ENCODE results near the gene NOXA1. TPM values are rescaled to one million over a fixed set of nuclear protein-coding genes. Genes with fewer than 3 reads are reported as not detected.
A peak's percentile ranks its signal among the peaks of the same experiment; 100 is the strongest.
"Not testable (repeated sequence)": the region's sequence is repeated elsewhere in the genome, so short reads cannot be mapped to it uniquely, and the experiment has no call there.

Gene NOXA1, protein sequence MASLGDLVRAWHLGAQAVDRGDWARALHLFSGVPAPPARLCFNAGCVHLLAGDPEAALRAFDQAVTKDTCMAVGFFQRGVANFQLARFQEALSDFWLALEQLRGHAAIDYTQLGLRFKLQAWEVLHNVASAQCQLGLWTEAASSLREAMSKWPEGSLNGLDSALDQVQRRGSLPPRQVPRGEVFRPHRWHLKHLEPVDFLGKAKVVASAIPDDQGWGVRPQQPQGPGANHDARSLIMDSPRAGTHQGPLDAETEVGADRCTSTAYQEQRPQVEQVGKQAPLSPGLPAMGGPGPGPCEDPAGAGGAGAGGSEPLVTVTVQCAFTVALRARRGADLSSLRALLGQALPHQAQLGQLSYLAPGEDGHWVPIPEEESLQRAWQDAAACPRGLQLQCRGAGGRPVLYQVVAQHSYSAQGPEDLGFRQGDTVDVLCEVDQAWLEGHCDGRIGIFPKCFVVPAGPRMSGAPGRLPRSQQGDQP
- total RNA-seq = under 1 TPM; 0.34 to 0.82 (median 0.46) TPM

DNA sequence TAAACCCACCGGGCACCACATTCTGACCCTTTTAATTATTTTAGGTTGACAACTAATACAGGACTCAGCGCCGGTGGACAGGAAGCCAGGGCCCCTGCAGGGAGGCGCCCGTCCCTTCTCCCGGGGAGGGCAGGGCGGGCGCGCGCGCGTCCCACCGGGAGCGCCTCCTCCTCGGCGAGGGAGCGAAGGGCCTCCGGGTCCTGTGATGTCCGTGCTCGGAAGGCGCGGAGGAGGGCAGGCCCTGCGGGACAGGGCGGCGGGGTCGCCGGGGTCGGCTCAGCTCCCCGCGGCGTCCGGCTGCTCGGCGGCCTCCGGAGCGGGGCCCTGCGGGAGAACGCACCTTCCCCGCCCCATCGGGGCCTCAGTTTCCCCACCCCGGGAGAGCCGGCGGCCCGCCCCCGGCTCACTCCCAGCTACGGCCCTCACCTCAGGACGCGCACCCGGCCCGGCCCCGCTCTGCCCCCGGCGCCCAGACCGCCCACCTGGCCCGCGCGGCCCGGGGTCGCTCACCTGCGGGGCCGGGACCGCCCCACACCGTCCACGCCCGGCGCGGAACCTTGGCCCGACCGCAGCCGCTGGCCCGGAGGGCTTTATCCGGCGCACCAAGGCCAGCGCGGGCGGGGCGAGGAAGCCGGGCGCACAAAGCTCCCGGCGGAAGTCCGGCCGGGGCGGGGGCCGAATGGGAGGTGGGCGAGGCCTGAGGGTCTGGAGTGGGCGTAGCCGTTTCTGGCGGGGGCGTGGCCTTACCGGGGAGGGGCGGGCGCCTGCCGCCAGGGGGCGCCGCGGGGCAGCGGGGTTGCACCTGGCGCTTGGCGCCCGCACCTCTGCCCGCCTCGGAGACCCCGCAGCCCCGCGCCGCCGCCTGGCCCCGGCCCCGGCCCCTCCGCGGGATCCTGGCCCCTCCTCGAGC is at the start of gene NOXA1, which contains the start of gene EXD3:
NOXA1 (plus strand) TSS at position 790 of the 910 bp plus-strand sequence. CDS start 137 bp downstream, outside the sequence.
EXD3 (minus strand) TSS at position 559 of the 910 bp plus-strand sequence. CDS start 27,805 bp downstream, outside the sequence.
- ATAC-seq (peak; percentile 92 to 93), DNase-seq (peak; percentile 89)
- Mint-ChIP-seq H3K27me3 (ENCODE audit: low read depth) (no peaks in the 10 kb centered on the region), H3K9me3 (no peaks in the 10 kb centered on the region), H3K36me3 (ENCODE audit: insufficient read depth) (no peaks in the 10 kb centered on the region), H3K4me1 (ENCODE audit: low read depth) (peaks cover 17% of the 10 kb centered on the region), H3K4me3 (peak within 1 kb of the TSS; percentile 82)

DNA sequence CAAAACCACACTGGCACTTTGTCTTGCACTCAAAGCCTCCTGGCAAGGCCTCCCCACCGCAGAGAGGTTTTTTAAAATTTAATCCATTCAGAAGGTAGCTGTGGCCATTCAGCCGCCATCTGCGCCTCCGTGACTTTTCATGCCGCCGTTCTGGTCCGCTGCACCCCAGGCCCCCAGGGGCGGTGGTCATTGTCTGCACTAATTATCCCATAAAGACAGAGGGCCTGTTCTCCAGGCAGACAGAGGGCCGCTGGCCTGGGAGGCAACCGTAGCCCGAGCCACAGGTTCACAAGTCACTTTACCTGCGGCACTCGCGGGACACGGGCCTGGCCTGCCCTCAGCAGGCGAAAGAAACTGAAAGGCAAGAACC is 49.6 kb upstream of the NOXA1 start:
- no peaks in the 10 kb centered on the region for H3K27me3 Mint-ChIP-seq (ENCODE audit: low read depth)
- no peak for ATAC-seq
- H3K36me3 Mint-ChIP-seq (ENCODE audit: insufficient read depth) = peaks cover 3% of the 10 kb centered on the region
- DNase-seq = no peak
- H3K9me3 Mint-ChIP-seq = no peaks in the 10 kb centered on the region
- H3K4me3 Mint-ChIP-seq = no peak overlapping the region
- no peaks in the 10 kb centered on the region for H3K4me1 Mint-ChIP-seq (ENCODE audit: low read depth)

GRCh38 chr9:137374131-137374845 is 48.9 kb upstream of the NOXA1 start:
- DNase-seq (no peak), ATAC-seq (no peak)

DNA sequence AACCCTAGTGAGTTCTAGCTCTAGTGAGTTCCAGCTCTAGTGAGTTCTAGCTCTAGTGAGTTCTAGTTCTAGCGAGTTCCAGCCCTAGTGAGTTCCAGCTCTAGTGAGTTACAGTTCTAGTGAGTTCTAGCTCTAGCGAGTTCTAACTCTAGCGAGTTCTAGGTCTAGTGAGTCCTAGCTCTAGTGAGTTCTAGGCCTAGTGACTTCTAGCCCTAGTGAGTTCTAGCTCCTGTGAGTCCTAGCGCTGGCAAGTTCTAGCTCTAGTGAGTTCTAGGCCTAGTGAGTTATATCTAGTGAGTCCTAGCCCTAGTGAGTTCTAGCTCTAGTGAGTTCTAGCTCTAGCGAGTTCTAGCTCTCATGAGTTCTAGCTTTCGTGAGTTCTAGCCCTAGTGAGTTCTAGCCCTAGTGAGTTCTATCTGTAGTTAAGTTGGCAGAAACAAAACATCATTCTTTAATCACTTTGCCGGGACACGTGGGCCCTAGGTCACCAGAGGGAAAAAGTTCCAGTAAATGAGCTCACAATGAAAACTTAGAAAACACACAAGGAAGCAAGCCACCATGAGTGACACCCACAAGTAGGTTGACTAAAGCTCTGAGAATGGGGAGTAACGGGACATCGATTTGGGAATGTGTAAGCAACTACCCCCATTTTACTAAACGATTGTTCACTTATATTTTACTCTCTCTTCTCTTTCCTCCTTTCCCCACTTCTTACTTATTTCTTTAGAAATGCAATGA is 47.7 kb upstream of the NOXA1 start:
- Mint-ChIP-seq H3K9me3 (no peaks in the 10 kb centered on the region), H3K4me3 (no peak overlapping the region), H3K4me1 (ENCODE audit: low read depth) (no peaks in the 10 kb centered on the region), H3K36me3 (ENCODE audit: insufficient read depth) (peaks cover 3% of the 10 kb centered on the region), H3K27me3 (ENCODE audit: low read depth) (no peaks in the 10 kb centered on the region)
- ATAC-seq (no peak), DNase-seq (no peak)

More at GRCh38 chr9:137374131-137374845, 48.9 kb upstream of the NOXA1 start:
- Mint-ChIP-seq H3K9me3 (no peaks in the 10 kb centered on the region), H3K4me3 (no peak overlapping the region), H3K36me3 (ENCODE audit: insufficient read depth) (peaks cover 3% of the 10 kb centered on the region), H3K4me1 (ENCODE audit: low read depth) (no peaks in the 10 kb centered on the region), H3K27me3 (ENCODE audit: low read depth) (no peaks in the 10 kb centered on the region)

DNA sequence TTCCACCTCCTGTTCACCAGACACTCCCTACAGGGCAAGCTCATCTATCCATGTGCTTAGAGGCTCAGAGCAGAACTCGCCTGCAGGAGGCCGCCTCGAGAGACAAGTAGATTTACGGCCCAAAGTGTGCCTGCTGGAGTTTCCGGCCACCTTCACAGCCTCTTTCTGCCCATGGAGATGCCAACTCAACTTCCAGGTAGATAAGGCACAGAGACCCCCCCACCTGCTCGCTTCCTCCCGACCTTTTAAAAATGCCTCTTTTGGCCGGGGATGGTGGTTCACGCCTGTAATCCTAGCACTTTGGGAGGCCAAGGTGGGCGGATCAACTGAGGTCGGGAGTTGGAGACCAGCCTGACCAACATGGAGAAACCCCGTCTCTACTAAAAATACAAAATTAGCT is 46.8 kb upstream of the NOXA1 start:
- Mint-ChIP-seq H3K4me1 (ENCODE audit: low read depth) (no peaks in the 10 kb centered on the region), H3K27me3 (ENCODE audit: low read depth) (no peaks in the 10 kb centered on the region), H3K9me3 (no peaks in the 10 kb centered on the region), H3K36me3 (ENCODE audit: insufficient read depth) (peaks cover 3% of the 10 kb centered on the region), H3K4me3 (no peak overlapping the region)
- ATAC-seq = no peak
- DNase-seq = no peak

DNA sequence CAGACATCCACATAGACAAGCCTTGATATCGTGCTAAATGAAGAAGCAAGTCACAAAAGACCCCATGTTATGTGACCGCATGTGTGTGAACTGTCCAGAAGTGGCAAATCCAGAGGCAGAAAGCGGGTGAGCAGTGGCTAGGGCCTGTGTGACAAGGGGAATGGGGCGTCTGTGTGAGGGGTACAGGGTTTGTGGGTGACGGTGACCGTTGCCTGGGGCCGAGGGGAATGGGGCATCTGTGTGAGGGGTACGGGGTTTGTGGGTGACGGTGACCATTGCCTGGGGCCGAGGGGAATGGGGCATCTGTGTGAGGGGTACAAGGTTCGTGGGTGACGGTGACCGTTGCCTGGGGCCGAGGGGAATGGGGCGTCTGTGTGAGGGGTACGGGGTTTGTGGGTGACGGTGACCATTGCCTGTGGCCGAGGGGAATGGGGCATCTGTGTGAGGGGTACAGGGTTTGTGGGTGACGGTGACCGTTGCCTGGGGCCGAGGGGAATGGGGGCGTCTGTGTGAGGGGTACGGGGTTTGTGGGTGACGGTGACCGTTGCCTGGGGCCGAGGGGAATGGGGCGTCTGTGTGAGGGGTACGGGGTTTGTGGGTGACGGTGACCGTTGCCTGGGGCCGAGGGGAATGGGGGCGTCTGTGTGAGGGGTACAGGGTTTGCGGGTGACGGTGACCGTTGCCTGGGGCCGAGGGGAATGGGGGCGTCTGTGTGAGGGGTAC is 44.3 kb upstream of the NOXA1 start:
- H3K4me1 Mint-ChIP-seq (ENCODE audit: low read depth); H3K9me3 Mint-ChIP-seq; ATAC-seq; H3K36me3 Mint-ChIP-seq (ENCODE audit: insufficient read depth); DNase-seq; H3K4me3 Mint-ChIP-seq; H3K27me3 Mint-ChIP-seq (ENCODE audit: low read depth): not testable (repeated sequence)

- no peak for ATAC-seq
- Mint-ChIP-seq H3K4me3 (no peak overlapping the region), H3K4me1 (ENCODE audit: low read depth) (no peaks in the 10 kb centered on the region), H3K36me3 (ENCODE audit: insufficient read depth) (no peaks in the 10 kb centered on the region), H3K27me3 (ENCODE audit: low read depth) (no peaks in the 10 kb centered on the region), H3K9me3 (no peaks in the 10 kb centered on the region)
- DNase-seq = no peak
These were observed 43.4 kb upstream of the NOXA1 start for GRCh38 chr9:137379761-137380161.

- DNase-seq (no peak), ATAC-seq (no peak)
- no peaks in the 10 kb centered on the region for H3K4me1 Mint-ChIP-seq (ENCODE audit: low read depth)
These were observed 43.0 kb upstream of the NOXA1 start for GRCh38 chr9:137380171-137380570.

GRCh38 chr9:137380606-137381005 is 42.6 kb upstream of the NOXA1 start:
- Mint-ChIP-seq H3K27me3 (ENCODE audit: low read depth) (no peaks in the 10 kb centered on the region), H3K36me3 (ENCODE audit: insufficient read depth) (no peaks in the 10 kb centered on the region), H3K4me1 (ENCODE audit: low read depth) (no peaks in the 10 kb centered on the region), H3K4me3 (no peak overlapping the region), H3K9me3 (no peaks in the 10 kb centered on the region)
- ATAC-seq = no peak
- DNase-seq = no peak

More at GRCh38 chr9:137380171-137380570, 43.0 kb upstream of the NOXA1 start:
- Mint-ChIP-seq H3K27me3 (ENCODE audit: low read depth) (no peaks in the 10 kb centered on the region), H3K9me3 (no peaks in the 10 kb centered on the region), H3K36me3 (ENCODE audit: insufficient read depth) (no peaks in the 10 kb centered on the region), H3K4me3 (no peak overlapping the region)

GRCh38 chr9:137381501-137382443 is 41.4 kb upstream of the NOXA1 start:
- no peak for DNase-seq
- no peaks in the 10 kb centered on the region for H3K36me3 Mint-ChIP-seq (ENCODE audit: insufficient read depth)
- H3K4me3 Mint-ChIP-seq = no peak overlapping the region
- ATAC-seq = no peak
- peaks cover 5% of the 10 kb centered on the region for H3K4me1 Mint-ChIP-seq (ENCODE audit: low read depth)
- H3K9me3 Mint-ChIP-seq = no peaks in the 10 kb centered on the region
- no peaks in the 10 kb centered on the region for H3K27me3 Mint-ChIP-seq (ENCODE audit: low read depth)

GRCh38 chr9:137382444-137383080 is 40.6 kb upstream of the NOXA1 start:
- H3K4me3 Mint-ChIP-seq = no peak overlapping the region
- no peaks in the 10 kb centered on the region for H3K36me3 Mint-ChIP-seq (ENCODE audit: insufficient read depth)
- no peak for ATAC-seq
- no peaks in the 10 kb centered on the region for H3K27me3 Mint-ChIP-seq (ENCODE audit: low read depth)
- no peak for DNase-seq
- H3K4me1 Mint-ChIP-seq (ENCODE audit: low read depth) = peaks cover 10% of the 10 kb centered on the region
- no peaks in the 10 kb centered on the region for H3K9me3 Mint-ChIP-seq

Measured in activated T-cell treated with anti-CD3 and anti-CD28 coated beads, Interleukin-2, amount 50 U/mL, for 4 hours (primary cell).